ENCODE results near the gene DRC7.
A peak's percentile ranks its signal among the peaks of the same experiment; 100 is the strongest.

DRC7 gene

DNA sequence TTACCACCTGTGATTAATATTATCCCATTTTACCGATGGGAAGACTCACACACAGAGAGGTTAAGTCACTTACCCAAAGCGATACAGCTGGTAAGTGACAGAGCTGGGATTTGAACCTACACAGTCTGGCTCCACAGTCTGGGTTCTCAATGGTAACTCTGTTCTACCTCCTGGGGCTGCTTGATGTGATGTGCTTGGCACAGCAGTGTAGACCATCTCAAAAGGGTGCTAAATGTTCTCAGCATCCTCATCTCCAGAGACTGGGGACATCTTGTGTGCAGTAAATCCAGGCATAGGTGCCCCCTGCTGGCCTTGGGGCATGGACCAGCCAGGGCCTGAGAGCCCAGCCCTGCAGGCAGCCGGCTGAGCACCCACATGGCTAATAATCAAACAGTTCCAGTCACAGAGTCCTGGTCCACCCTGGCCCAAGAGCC is 25.6 kb downstream of the DRC7 start:
- H3K4me3 ChIP-seq (replicated peaks; ENCODE audit: low read depth, low read length): no peak overlapping the region
- peak; percentile 83 for TF ChIP-seq CTCF (IDR thresholded peaks at IDR 0.05; ENCODE audit: low read length, missing control alignments)
- DNase-seq (ENCODE audit: low read depth): peak; percentile 75

DNA sequence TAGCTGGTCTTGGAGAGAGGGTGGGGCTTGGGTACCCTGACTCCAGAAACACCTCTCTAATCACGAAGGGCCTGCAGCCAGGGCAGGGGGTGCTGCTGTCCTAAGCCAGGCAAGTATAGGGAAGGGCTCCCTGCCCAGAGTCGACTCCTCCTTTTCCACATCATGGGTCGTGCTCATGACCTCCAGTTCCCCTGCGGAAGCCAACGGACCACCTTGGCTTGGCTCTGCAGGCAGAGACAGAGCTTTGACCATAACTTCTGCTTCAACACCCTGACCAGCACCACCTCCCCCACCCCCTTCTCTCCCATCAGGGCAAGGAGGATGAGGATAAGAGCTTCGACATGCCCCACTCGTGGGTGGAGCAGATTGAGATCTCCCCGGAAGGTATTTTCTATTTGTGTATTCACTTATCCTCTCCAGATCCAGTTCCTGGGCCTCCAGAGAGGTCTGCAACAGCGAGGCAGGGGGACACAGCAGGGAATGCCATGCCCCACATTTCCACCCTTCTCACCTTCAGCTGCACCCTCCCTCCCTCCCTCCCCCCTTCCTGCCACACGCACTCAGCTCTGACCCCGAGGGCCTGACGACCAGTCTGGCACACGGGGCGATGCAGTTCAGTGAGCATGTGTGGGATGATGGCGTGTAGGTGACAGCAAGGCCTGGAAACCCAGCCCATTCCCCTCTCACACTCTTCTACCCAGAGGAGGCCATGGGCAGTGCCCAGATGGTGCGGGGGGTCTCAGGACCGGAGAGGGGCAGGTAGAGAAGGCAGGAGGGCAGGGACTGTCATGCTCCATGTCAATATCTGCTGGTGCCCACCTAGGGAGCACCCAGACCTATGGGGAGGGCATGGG is 27.0 kb downstream of the DRC7 start:
- no peak for TF ChIP-seq CTCF (IDR thresholded peaks at IDR 0.05; ENCODE audit: low read length, missing control alignments)
- H3K4me3 ChIP-seq (replicated peaks; ENCODE audit: low read depth, low read length): no peak overlapping the region
- DNase-seq (ENCODE audit: low read depth): no peak

- TF ChIP-seq CTCF (IDR thresholded peaks at IDR 0.05; ENCODE audit: low read length, missing control alignments): no peak
- DNase-seq (ENCODE audit: low read depth): no peak
- H3K4me3 ChIP-seq (replicated peaks; ENCODE audit: low read depth, low read length): no peak overlapping the region
These were observed 27.5 kb downstream of the DRC7 start for GRCh38 chr16:57722210-57722499.

- no peak for DNase-seq (ENCODE audit: low read depth)
- no peak for TF ChIP-seq CTCF (IDR thresholded peaks at IDR 0.05; ENCODE audit: low read length, missing control alignments)
These were observed 28.0 kb downstream of the DRC7 start for GRCh38 chr16:57722651-57723050.

DNA sequence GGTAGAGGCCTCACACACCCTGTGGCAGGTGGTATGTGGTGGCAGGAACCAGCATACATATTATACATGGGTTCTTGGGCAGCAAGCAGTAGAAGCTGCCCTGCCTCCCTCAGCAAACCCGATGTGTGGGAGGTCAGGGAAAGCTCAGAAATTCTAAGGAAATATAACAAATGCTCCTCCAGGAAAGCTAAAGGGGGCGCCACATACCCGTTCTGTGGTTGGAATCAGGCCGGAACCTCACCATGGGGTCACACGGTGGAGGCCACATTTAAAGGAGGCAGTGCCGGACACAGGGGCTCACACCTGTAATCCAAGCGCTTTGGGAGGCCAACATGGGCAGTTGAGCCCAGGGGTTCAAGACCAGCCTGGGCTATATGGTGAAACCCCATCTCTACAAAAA is 28.6 kb downstream of the DRC7 start:
- peak; percentile 25 for DNase-seq (ENCODE audit: low read depth)
- TF ChIP-seq CTCF (IDR thresholded peaks at IDR 0.05; ENCODE audit: low read length, missing control alignments): peak; percentile 33
- H3K4me3 ChIP-seq (replicated peaks; ENCODE audit: low read depth, low read length): no peak overlapping the region

More at GRCh38 chr16:57722651-57723050, 28.0 kb downstream of the DRC7 start:
- H3K4me3 ChIP-seq (replicated peaks; ENCODE audit: low read depth, low read length): no peak overlapping the region

DNA sequence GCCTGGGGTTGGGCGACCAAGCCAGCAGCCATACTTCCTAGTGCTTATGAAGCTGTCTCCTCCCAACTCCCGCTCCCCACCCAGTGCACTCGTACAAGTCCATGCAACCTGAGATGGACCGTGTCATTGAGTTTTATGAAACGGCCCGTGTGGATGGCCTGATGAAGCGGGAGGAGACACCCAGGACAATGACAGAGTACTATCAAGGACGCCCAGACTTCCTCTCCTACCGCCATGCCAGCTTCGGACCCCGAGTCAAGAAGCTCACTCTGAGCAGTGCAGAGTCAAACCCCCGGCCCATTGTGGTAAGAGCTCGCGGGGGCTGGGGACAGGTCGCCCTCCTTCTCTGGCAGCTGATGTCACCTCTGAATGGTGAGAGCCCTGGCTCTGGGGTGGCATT is 29.9 kb downstream of the DRC7 start:
- no peak overlapping the region for H3K4me3 ChIP-seq (replicated peaks; ENCODE audit: low read depth, low read length)
- no peak for TF ChIP-seq CTCF (IDR thresholded peaks at IDR 0.05; ENCODE audit: low read length, missing control alignments)

GRCh38 chr16:57725151-57725550 is 30.5 kb downstream of the DRC7 start:
- DNase-seq (ENCODE audit: low read depth): no peak
- no peak overlapping the region for H3K4me3 ChIP-seq (replicated peaks; ENCODE audit: low read depth, low read length)
- no peak for TF ChIP-seq CTCF (IDR thresholded peaks at IDR 0.05; ENCODE audit: low read length, missing control alignments)

More for the DNA sequence above, 29.9 kb downstream of the DRC7 start:
- DNase-seq (ENCODE audit: low read depth): no peak
